Gastroesophageal sphincter (tissue), 4 donors: ENCODE measurements around the gene ZBTB20. TPM values are rescaled to one million over a fixed set of nuclear protein-coding genes. Genes with fewer than 3 reads are reported as not detected.

Experiments used
- ATAC-seq: fragments of 150-250 bp; one replicate; pipeline ENCODE4 v1.9.1; 2016; ENCODE audit warnings: mild to moderate bottlenecking, moderate library complexity
- H3K27ac ChIP-seq, 4 donors: fragments of 200-600 bp; sonication (generic) in 3 of 4; 1 replicate in 3 of 4; 2 replicates in 1 of 4; pipeline ENCODE4 v1.5.1; 2016 to 2019
- H3K27me3 ChIP-seq: fragments of 200-600 bp; sonication (generic); one replicate; pipeline ENCODE4 v1.5.1; 2019
- H3K36me3 ChIP-seq, 2 donors: fragments of 200-600 bp; sonication (generic); one replicate each; pipeline ENCODE4 v1.5.1; 2019; ENCODE audit warnings: control low read depth in 1 of 2
- H3K4me1 ChIP-seq, 3 donors: fragments of 200-600 bp; sonication (generic); 1 replicate in 2 of 3; 2 replicates in 1 of 3; pipeline ENCODE4 v1.5.1; 2016 to 2019; ENCODE audit warnings: control low read depth in 2 of 3
- H3K4me3 ChIP-seq, 2 donors: fragments of 200-600 bp; sonication (generic); one replicate each; pipeline ENCODE4 v1.5.1; 2019; ENCODE audit warnings: mild to moderate bottlenecking in 1 of 2, moderate library complexity in 1 of 2
- H3K9me3 ChIP-seq, 3 donors: fragments of 200-600 bp; sonication (generic); one replicate each; pipeline ENCODE4 v1.5.1; 2017 to 2019; ENCODE audit warnings: control low read depth in 2 of 3
- EP300 ChIP-seq: sonication (generic); formaldehyde crosslinking; IDR thresholded peaks from one replicate; pipeline ENCODE4 v1.6.1; 2017; ENCODE audit warnings: antibody characterized with exemption, mild to moderate bottlenecking
- POLR2A ChIP-seq, 2 donors: fragments of 450-650 bp; IDR thresholded peaks; one replicate each; pipeline ENCODE4 v1.6.1; 2017; ENCODE audit warnings: antibody characterized with exemption in 2 of 2, mild to moderate bottlenecking in 2 of 2, moderate library complexity in 1 of 2
- POLR2AphosphoS5 ChIP-seq: sonication (generic); formaldehyde crosslinking; IDR thresholded peaks from one replicate; pipeline ENCODE4 v1.6.1; 2017; ENCODE audit warnings: antibody characterized with exemption
- WGBS, 2 donors: methylation state at CpG; one replicate each; pipeline ENCODE4 v1.1.5; 2018; ENCODE audit warnings: low coverage in 1 of 2; 5-methylcytosine and 5-hydroxymethylcytosine counted together
- total RNA-seq, 4 donors: library from RNA; depleted of rRNA; stranded (reverse); fragments of >200 nt; gene quantifications; one replicate each; pipeline ENCODE4 v1.1.0, GENCODE V29; 2016
- TF ChIP-seq, protein P1 (sequence below), 4 experiments: fragments of 200-600 bp in 2 of 4; fragments of 450-650 bp in 2 of 4; sonication (generic) in 1 of 4; IDR thresholded peaks; one replicate each; pipeline ENCODE4 v1.5.1; 2017 to 2019; ENCODE audit warnings: antibody characterized with exemption in 4 of 4, mild to moderate bottlenecking in 2 of 4, moderate library complexity in 2 of 4

The ZBTB20 gene
- total RNA-seq, 4 donors from 2014 or later: 53.1 to 113 (median 98.4) TPM

DNA sequence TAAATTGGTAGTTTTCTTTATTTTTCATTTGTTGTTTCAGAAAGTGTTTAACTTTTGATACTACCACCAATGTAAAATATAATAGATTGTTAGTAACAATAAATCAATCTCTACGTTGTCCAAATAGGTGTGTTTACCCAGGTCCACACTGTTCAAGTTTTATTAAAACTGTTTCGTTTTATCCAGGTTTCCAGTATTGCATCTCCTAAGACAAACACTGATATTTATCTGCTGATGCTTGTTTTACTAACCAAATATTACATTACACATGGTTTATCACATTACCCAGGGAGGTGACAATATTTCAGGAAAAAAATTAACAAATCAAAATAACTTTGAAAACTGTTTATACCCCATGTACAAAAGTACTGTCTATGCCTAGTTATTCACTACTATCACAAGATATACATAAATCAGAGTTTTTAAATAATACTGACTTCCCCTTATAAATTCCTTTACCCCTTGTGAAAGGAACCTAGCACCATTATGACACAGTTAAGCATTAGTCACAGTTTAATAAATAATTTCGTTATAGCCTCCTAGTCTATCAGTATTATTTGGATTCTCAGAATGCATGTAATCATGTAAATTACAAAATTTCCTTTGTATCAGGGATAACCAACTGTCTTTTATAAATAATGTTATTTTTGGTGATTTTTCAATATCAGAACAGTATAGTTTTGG, 205.3 kb downstream of the ZBTB20 start:
- TF ChIP-seq POLR2A (IDR thresholded peaks at IDR 0.05) (no peak), POLR2AphosphoS5 (no peak), EP300 (no peak)
- TF ChIP-seq, protein P1, sequence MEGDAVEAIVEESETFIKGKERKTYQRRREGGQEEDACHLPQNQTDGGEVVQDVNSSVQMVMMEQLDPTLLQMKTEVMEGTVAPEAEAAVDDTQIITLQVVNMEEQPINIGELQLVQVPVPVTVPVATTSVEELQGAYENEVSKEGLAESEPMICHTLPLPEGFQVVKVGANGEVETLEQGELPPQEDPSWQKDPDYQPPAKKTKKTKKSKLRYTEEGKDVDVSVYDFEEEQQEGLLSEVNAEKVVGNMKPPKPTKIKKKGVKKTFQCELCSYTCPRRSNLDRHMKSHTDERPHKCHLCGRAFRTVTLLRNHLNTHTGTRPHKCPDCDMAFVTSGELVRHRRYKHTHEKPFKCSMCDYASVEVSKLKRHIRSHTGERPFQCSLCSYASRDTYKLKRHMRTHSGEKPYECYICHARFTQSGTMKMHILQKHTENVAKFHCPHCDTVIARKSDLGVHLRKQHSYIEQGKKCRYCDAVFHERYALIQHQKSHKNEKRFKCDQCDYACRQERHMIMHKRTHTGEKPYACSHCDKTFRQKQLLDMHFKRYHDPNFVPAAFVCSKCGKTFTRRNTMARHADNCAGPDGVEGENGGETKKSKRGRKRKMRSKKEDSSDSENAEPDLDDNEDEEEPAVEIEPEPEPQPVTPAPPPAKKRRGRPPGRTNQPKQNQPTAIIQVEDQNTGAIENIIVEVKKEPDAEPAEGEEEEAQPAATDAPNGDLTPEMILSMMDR (IDR thresholded peaks at IDR 0.05): no peak
- ATAC-seq: no peak
- Histone ChIP-seq H3K9me3 (no peaks in the 10 kb centered on the region), H3K27me3 (no peaks in the 10 kb centered on the region), H3K36me3 (peaks cover 0 to 5% of the 10 kb centered on the region in 2 donors), H3K27ac (no peak overlapping the region), H3K4me1 (no peaks in the 10 kb centered on the region), H3K4me3 (no peak overlapping the region)
- 86% methylated on average over 3 of the region's 3 CpGs for WGBS, 2 donors

DNA sequence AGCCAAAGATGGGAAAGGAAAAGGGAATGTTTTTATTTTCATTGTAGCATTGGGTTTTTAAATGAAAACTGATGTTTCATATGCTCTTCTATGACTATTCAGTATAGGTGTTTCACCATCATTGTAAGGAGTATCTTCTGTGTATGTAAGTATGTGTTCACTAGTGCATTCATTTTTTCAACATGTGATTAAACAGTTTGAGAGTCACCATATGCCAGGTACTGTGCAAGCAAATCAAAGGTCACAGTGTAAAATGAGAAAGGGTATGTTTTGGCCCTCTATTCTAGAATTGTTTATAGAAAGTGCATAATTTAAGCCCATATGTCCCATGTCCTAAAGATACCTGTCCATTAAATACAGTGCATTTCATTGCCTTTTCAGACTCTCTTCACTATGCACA, 207.2 kb downstream of the ZBTB20 start:
- no peaks in the 10 kb centered on the region for H3K4me1 ChIP-seq
- H3K36me3 ChIP-seq: peaks cover 0 to 5% of the 10 kb centered on the region in 2 donors
- no peak overlapping the region for H3K4me3 ChIP-seq
- no peak for ATAC-seq
- no peaks in the 10 kb centered on the region for H3K27me3 ChIP-seq
- H3K27ac ChIP-seq: no peak overlapping the region
- TF ChIP-seq EP300 (no peak), POLR2AphosphoS5 (no peak), POLR2A (IDR thresholded peaks at IDR 0.05) (no peak)
- TF ChIP-seq, protein P1 (IDR thresholded peaks at IDR 0.05): no peak
- H3K9me3 ChIP-seq: no peaks in the 10 kb centered on the region

DNA sequence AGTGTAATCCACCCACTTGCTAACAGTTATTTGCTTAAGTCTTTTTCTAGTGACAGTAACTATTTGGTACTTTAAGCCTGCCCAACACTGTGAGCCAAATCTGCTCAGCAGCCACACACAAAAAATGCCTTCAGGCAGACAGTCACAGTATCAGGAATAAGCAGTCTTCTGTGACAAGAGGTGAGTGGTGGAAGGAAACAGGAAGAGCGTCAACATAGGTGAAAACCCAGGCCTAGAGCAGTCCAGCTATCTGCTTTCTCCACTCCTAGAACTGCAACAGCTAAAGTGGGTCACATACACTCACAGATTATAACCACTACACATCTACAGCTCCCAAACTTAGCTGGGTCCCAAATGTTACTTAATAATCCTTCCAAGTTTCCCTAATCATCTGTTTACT, 213.7 kb downstream of the ZBTB20 start:
- peaks cover 0 to 11% of the 10 kb centered on the region in 2 donors for H3K36me3 ChIP-seq
- H3K27me3 ChIP-seq: no peaks in the 10 kb centered on the region
- WGBS, 2 donors: 100% methylated on average over 1 of the region's 1 CpG
- no peak for ATAC-seq
- H3K4me3 ChIP-seq: no peak overlapping the region
- H3K4me1 ChIP-seq: no peaks in the 10 kb centered on the region
- TF ChIP-seq, protein P1 (IDR thresholded peaks at IDR 0.05): no peak
- TF ChIP-seq POLR2A (IDR thresholded peaks at IDR 0.05) (no peak), EP300 (no peak), POLR2AphosphoS5 (no peak)
- no peaks in the 10 kb centered on the region for H3K9me3 ChIP-seq
- H3K27ac ChIP-seq: no peak overlapping the region

DNA sequence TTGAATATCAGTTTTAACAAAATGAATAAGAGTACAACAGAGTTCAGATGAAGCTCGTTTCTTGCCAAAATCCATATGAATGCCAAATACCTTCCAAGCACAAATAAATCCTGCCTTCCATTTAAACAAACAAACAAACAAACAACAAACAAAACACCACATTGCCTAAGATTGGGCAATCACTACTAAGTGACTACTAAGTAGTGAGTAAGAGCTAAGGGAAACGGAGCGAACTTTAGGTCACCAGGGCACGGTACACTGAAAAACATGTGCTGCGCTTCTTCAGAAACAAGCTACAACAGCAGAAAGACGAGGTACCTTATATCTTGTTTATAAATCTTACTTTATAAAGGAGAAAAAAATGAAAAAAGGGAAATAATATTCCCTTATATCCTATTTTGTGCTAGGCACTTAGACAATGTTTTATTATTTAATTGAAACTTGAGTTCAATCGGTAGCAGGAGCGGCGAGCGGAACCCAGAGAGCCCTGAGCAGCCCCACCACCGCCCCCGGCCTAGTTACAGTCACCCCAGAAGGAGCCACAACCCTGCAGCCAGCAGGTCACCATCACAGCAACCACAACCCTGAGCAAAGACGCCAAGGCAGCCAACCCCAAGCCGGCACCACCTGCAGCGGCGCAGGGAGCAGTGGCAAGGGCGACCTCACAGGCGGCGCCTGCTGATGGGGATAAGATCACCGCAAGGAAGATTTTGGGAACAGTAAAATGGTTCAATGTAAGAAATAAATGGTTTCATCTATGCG, 216.9 kb downstream of the ZBTB20 start:
- no peaks in the 10 kb centered on the region for H3K27me3 ChIP-seq
- no peak overlapping the region for H3K4me3 ChIP-seq
- no peaks in the 10 kb centered on the region for H3K9me3 ChIP-seq
- ATAC-seq: no peak
- WGBS, 2 donors: 94 to 96% methylated on average over 12 to 16 of the region's 21 CpGs
- H3K4me1 ChIP-seq: no peaks in the 10 kb centered on the region
- no peak overlapping the region for H3K27ac ChIP-seq
- H3K36me3 ChIP-seq: peaks cover 0 to 9% of the 10 kb centered on the region in 2 donors
- TF ChIP-seq, protein P1 (IDR thresholded peaks at IDR 0.05): no peak
- no peak for TF ChIP-seq POLR2AphosphoS5
- TF ChIP-seq POLR2A (IDR thresholded peaks at IDR 0.05): no peak
- TF ChIP-seq EP300: no peak
